Mesothelial cell of epicardium (in vitro differentiated cells): ENCODE results near the gene KDM8. TPM values are rescaled to one million over a fixed set of nuclear protein-coding genes. Genes with fewer than 3 reads are reported as not detected.
A peak's percentile ranks its signal among the peaks of the same experiment; 100 is the strongest.

Experiments used
- DNase-seq, 2 experiments: peaks; one replicate each; pipeline ENCODE4 v3.0.0; 2021; ENCODE audit warnings: low spot score in 2 of 2; ENCODE audit not compliant: unreplicated experiment in 2 of 2
- H3K27ac Mint-ChIP-seq: 2 replicates; pipeline ENCODE4 v1.8.0; 2021; ENCODE audit warnings: mixed read lengths
- H3K27me3 Mint-ChIP-seq: 2 replicates; pipeline ENCODE4 v1.8.0; 2021; ENCODE audit warnings: low read depth, mixed read lengths
- H3K36me3 Mint-ChIP-seq: 2 replicates; pipeline ENCODE4 v1.8.0; 2021; ENCODE audit warnings: mixed read lengths
- H3K4me1 Mint-ChIP-seq: 2 replicates; pipeline ENCODE4 v1.8.0; 2021; ENCODE audit warnings: mixed read lengths
- H3K4me3 Mint-ChIP-seq: 2 replicates; pipeline ENCODE4 v1.8.0; 2021; ENCODE audit warnings: mild to moderate bottlenecking, moderate library complexity, mixed read lengths
- H3K9me3 Mint-ChIP-seq: 2 replicates; pipeline ENCODE4 v1.8.0; 2021; ENCODE audit warnings: mixed read lengths
- total RNA-seq: library from RNA; stranded (reverse); gene quantifications from 3 replicates; pipeline ENCODE4 v1.2.1, GENCODE V29; 2021
- TF ChIP-seq, protein P1 (sequence below): fragments of 200-600 bp; sonication (generic); IDR thresholded peaks from one replicate; pipeline ENCODE4 v1.5.0; 2021; ENCODE audit warnings: antibody characterized with exemption; ENCODE audit not compliant: unreplicated experiment

KDM8 gene
- total RNA-seq = 8.5 to 11.8 TPM (median 9.2 TPM) in 3 replicates

DNA sequence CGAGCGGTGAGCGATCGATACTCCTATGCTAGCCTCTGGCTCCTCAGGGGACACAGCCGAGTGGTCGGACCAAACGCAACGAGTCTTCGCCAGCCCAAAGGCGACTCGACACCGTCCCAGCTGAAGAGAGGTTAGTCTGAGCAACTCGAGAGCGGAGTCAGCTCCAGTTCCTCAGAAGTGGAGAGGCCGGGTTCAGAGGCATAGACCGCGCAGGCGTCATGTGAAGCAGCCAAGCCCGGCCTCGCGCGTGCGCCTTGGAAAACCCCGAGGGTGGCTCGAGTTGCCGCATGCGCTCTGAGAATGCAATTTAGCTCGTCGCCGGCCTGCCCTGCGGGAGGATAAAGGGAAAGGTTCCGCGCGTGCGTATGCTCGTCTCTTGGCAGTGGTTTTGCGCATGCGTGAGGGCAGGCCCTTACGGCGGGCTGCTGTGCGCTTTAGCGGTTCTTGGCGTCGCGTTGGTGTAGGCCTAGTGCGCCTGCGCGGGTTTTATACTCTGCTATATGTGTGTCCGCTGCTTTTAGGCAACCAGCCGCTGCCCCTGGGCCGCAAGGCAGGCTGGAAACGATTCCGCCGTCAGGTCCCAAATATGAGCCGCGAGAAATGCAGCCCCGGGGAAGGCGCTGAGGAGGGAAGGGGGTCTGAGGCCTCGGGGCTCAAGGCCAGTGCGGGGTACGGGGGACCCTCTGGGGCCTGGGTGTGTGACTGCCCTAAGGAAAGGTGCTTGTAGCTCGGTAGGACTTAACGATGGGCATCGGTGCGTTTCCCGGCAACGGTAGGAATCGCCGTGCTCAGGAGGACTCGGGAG, at the start of gene KDM8:
KDM8 (plus strand) TSS at position 20 of the 805 bp plus-strand sequence. CDS start 6,598 bp downstream, outside the sequence.
- Mint-ChIP-seq H3K27me3 (no peaks in the 10 kb centered on the region), H3K9me3 (no peaks in the 10 kb centered on the region), H3K36me3 (no peaks in the 10 kb centered on the region), H3K27ac (peak within 1 kb of the TSS; percentile 99), H3K4me3 (peak within 1 kb of the TSS; percentile 99), H3K4me1 (peaks cover 6% of the 10 kb centered on the region)
- TF ChIP-seq, protein P1, sequence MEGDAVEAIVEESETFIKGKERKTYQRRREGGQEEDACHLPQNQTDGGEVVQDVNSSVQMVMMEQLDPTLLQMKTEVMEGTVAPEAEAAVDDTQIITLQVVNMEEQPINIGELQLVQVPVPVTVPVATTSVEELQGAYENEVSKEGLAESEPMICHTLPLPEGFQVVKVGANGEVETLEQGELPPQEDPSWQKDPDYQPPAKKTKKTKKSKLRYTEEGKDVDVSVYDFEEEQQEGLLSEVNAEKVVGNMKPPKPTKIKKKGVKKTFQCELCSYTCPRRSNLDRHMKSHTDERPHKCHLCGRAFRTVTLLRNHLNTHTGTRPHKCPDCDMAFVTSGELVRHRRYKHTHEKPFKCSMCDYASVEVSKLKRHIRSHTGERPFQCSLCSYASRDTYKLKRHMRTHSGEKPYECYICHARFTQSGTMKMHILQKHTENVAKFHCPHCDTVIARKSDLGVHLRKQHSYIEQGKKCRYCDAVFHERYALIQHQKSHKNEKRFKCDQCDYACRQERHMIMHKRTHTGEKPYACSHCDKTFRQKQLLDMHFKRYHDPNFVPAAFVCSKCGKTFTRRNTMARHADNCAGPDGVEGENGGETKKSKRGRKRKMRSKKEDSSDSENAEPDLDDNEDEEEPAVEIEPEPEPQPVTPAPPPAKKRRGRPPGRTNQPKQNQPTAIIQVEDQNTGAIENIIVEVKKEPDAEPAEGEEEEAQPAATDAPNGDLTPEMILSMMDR = no peak
- peak; percentile 99 to 100 for DNase-seq

DNA sequence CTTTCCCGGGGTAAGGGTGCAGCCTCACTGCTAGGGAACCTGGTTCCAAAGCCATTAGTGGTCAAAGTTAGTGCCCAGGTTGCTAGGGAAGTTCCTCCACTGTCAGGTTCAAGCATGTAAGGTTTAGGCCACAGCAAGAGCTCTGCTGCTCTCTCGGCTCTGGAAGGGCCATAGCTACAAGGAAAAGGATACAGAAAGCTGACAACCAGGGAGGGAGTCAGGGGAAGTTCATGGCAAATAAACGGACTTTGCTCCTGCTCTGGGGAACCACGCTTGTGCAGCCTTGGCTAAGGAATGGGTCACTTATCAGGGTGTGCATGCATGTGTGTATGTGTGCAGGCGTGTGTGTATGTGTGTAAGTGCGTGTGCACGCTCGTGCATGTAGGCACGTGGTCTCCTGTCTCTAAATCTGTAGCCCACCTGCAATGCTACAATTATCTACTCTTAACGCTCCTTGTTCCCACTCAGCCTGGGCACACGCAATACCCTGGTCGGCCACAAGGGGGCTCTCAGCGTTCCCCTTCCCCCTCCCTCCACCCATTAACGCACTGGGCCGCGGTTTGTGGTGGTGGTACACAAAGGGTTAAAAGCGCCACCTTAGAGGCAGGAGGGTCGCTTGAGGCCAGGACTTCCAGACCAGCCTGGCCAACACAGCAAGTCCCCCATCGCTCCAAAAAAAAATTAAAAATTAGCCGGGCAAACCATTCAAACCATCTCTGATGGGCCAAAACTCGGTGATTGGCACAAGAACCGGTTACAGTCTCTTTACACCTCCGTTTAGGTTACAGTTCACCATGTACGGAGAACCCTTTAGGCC, 48.4 kb upstream of the KDM8 start:
- TF ChIP-seq, protein P1 = peak; percentile 98
- Mint-ChIP-seq H3K9me3 (peaks cover 3% of the 10 kb centered on the region), H3K4me3 (no peak overlapping the region), H3K4me1 (no peaks in the 10 kb centered on the region), H3K27ac (no peak overlapping the region), H3K36me3 (no peaks in the 10 kb centered on the region), H3K27me3 (no peaks in the 10 kb centered on the region)
- DNase-seq = peak; percentile 37 to 76

GRCh38 chr16:27156579-27156978, 46.7 kb upstream of the KDM8 start:
- peaks cover 3% of the 10 kb centered on the region for H3K9me3 Mint-ChIP-seq
- DNase-seq = no peak
- H3K27me3 Mint-ChIP-seq = no peaks in the 10 kb centered on the region
- no peak overlapping the region for H3K4me3 Mint-ChIP-seq
- TF ChIP-seq, protein P1 = no peak
- H3K36me3 Mint-ChIP-seq = no peaks in the 10 kb centered on the region
- H3K27ac Mint-ChIP-seq = no peak overlapping the region
- H3K4me1 Mint-ChIP-seq = no peaks in the 10 kb centered on the region

- Mint-ChIP-seq H3K36me3 (no peaks in the 10 kb centered on the region), H3K4me1 (no peaks in the 10 kb centered on the region), H3K27me3 (no peaks in the 10 kb centered on the region), H3K4me3 (no peak overlapping the region), H3K9me3 (peaks cover 12% of the 10 kb centered on the region), H3K27ac (no peak overlapping the region)
- TF ChIP-seq, protein P1 = no peak
- no peak for DNase-seq
These were observed 41.9 kb upstream of the KDM8 start for GRCh38 chr16:27161398-27161797.

DNA sequence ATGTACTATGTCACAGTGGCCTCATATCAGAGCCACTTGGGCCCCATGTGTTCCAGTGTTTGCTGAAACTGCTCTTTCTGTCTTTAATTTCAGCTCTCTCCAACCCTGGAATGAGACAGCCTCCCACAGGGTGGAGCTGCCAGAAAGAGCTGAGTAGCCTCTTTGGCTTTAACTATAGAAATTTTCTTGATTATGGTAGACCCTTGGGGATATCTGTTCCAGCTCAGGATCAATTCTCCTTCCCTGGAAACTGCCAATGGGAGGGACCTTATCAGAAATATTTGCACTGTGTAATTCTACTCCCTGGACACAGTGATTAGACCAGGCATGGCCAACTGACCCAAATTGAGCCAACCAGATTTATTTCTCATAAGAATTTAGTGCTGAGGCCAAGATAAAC, 39.0 kb upstream of the KDM8 start:
- H3K36me3 Mint-ChIP-seq = no peaks in the 10 kb centered on the region
- no peak for DNase-seq
- no peaks in the 10 kb centered on the region for H3K4me1 Mint-ChIP-seq
- no peak overlapping the region for H3K4me3 Mint-ChIP-seq
- H3K27ac Mint-ChIP-seq = no peak overlapping the region
- TF ChIP-seq, protein P1 = no peak
- H3K27me3 Mint-ChIP-seq = peaks cover 5% of the 10 kb centered on the region
- H3K9me3 Mint-ChIP-seq = peaks cover 9% of the 10 kb centered on the region
